Endothelial cell of umbilical vein (primary cell): ENCODE data around the gene GNB5. TPM values are rescaled to one million over a fixed set of nuclear protein-coding genes. Genes with fewer than 3 reads are reported as not detected.

Source experiments
- BruUV-seq: library from RNA; stranded (reverse); fragments of 400-500 nt; replicated peaks from 2 replicates; lab custom pipeline; 2021; lab: Mats Ljungman, UMichigan
- CTCF ChIA-PET: fragments of 300-600, 350-600 bp; sonication (Branson Sonifier 250); formaldehyde crosslinking; loops from one replicate; lab custom pipeline; 2021; ENCODE audit warnings: antibody characterized with exemption, inconsistent platforms; lab: Charles Lee
- POLR2A ChIA-PET: fragments of 300-600, 350-600 bp; sonication (Branson Sonifier 250); formaldehyde crosslinking; loops from one replicate; lab custom pipeline; 2021; ENCODE audit warnings: antibody characterized with exemption, inconsistent platforms; lab: Charles Lee
- DNase-seq: peaks from one replicate; pipeline ENCODE4 v3.0.0-alpha.2; 2011; ENCODE audit warnings: low read depth, low spot score
- FAIRE-seq: peaks from 2 replicates; lab custom pipeline; 2011; peaks lifted over from hg19 to GRCh38; lab: Jason Lieb, UNC
- H2AFZ ChIP-seq: 2 replicates; pipeline ENCODE4 v1.6.0; 2012; ENCODE audit warnings: low read depth, low read length, control low read depth, inconsistent platforms
- H3K27ac ChIP-seq: 2 replicates; pipeline ENCODE4 v1.5.1; 2011; ENCODE audit warnings: low read depth, mild to moderate bottlenecking, control low read depth, low read length, moderate library complexity; ENCODE audit not compliant: insufficient read depth
- H3K27me3 ChIP-seq, 2 experiments: 2 replicates each; pipeline versions ENCODE4 v1.6.0 to v1.6.1; 2011; ENCODE audit warnings: low read length in 2 of 2, mixed read lengths in 1 of 2; ENCODE audit not compliant: control insufficient read depth in 2 of 2, insufficient read depth in 2 of 2
- H3K36me3 ChIP-seq, 2 experiments: 2 replicates in 1 of 2; 3 replicates in 1 of 2; pipeline ENCODE4 v1.5.1; 2011; ENCODE audit warnings: low read length in 2 of 2, mild to moderate bottlenecking in 1 of 2, moderate library complexity in 1 of 2; ENCODE audit not compliant: control insufficient read depth in 2 of 2, insufficient read depth in 2 of 2; ENCODE audit errors: extremely low read depth in 1 of 2
- H3K4me1 ChIP-seq: 3 replicates; pipeline ENCODE4 v1.5.1; 2011; ENCODE audit warnings: mild to moderate bottlenecking, low read length; ENCODE audit not compliant: control insufficient read depth, insufficient read depth; ENCODE audit errors: extremely low read depth
- H3K4me2 ChIP-seq: 2 replicates; pipeline ENCODE4 v1.6.1; 2011; ENCODE audit warnings: low read length, control low read depth, mixed read lengths; ENCODE audit not compliant: insufficient read depth
- H3K4me3 ChIP-seq, 3 experiments: fragments of 200-600 bp in 1 of 3; sonication (generic), shearing (Covaris generic) in 1 of 3; replicated peaks in 1 of 3; 2 replicates each; pipeline ENCODE4 v1.5.1; 2011 to 2016; ENCODE audit warnings: control low read depth in 3 of 3, low read length in 3 of 3, mild to moderate bottlenecking in 2 of 3, inconsistent platforms in 1 of 3, low read depth in 1 of 3, moderate library complexity in 1 of 3; ENCODE audit not compliant: insufficient read depth in 1 of 3
- H3K79me2 ChIP-seq: 2 replicates; pipeline ENCODE4 v1.6.0; 2012; ENCODE audit warnings: low read length, inconsistent platforms; ENCODE audit not compliant: control insufficient read depth, insufficient read depth
- H3K9ac ChIP-seq: replicated peaks from 2 replicates; pipeline ENCODE3; 2011; ENCODE audit warnings: low read length, control low read depth; ENCODE audit not compliant: insufficient read depth; ENCODE audit errors: extremely low read depth
- H3K9me1 ChIP-seq: replicated peaks from 3 replicates; pipeline ENCODE4 v1.6.0; 2011; ENCODE audit warnings: mild to moderate bottlenecking, low read length; ENCODE audit not compliant: control insufficient read depth, insufficient read depth; ENCODE audit errors: extremely low read depth
- H3K9me3 ChIP-seq: replicated peaks from 2 replicates; pipeline ENCODE4 v1.5.1; 2012; ENCODE audit warnings: low read length, inconsistent platforms; ENCODE audit not compliant: control insufficient read depth, insufficient read depth
- H4K20me1 ChIP-seq: replicated peaks from 2 replicates; pipeline ENCODE3; 2011; ENCODE audit warnings: mild to moderate bottlenecking, low read length; ENCODE audit not compliant: control insufficient read depth, insufficient read depth; ENCODE audit errors: extremely low read depth
- EZH2 ChIP-seq: IDR thresholded peaks from 2 replicates; pipeline ENCODE4 v1.6.1; 2012; ENCODE audit warnings: borderline replicate concordance, low read depth, mild to moderate bottlenecking, moderate library complexity, low read length, inconsistent platforms; ENCODE audit not compliant: severe bottlenecking
- FOS ChIP-seq: IDR thresholded peaks from 2 replicates; pipeline ENCODE4 v1.6.1; 2011; ENCODE audit warnings: mild to moderate bottlenecking, low read length, moderate library complexity, borderline replicate concordance; ENCODE audit not compliant: insufficient read depth
- GATA2 ChIP-seq: IDR thresholded peaks from 2 replicates; pipeline ENCODE4 v1.7.0; 2011; ENCODE audit warnings: low read depth, mild to moderate bottlenecking, moderate library complexity, mixed read lengths, low read length; ENCODE audit not compliant: insufficient read length, insufficient read depth
- JUN ChIP-seq: IDR thresholded peaks from 2 replicates; pipeline ENCODE4 v1.6.1; 2011; ENCODE audit warnings: borderline replicate concordance, low read depth; ENCODE audit not compliant: insufficient read length, insufficient read depth
- MYC ChIP-seq: IDR thresholded peaks from one replicate; pipeline ENCODE4 v1.6.1; 2011; ENCODE audit warnings: mild to moderate bottlenecking, low read depth, low read length
- POLR2A ChIP-seq: IDR thresholded peaks from 2 replicates; pipeline ENCODE4 v1.6.1; 2012; ENCODE audit warnings: low read depth, mild to moderate bottlenecking, control low read depth, low read length
- POLR2AphosphoS5 ChIP-seq: IDR thresholded peaks from 2 replicates; pipeline ENCODE4 v1.6.1; 2012; ENCODE audit warnings: low read depth, mild to moderate bottlenecking, control low read depth, low read length, moderate library complexity; ENCODE audit not compliant: insufficient read depth
- dilution Hi-C: fragments of 300-500 bp; cut with MboI; formaldehyde crosslinking; loops from one replicate; pipeline ENCODE4 v1.15.0; 2019; ENCODE audit warnings: low sequenced_read_pairs; ENCODE audit not compliant: extremely low pct_ligation_motif_present
- intact Hi-C: fragments of 100-400 bp; cut with micrococcal nuclease; formaldehyde crosslinking; loops from one replicate; pipeline ENCODE4 v1.10.0; 2022
- polyA plus RNA-seq, 4 experiments: library from polyadenylated mRNA; depleted of rRNA in 3 of 4; stranded (reverse) in 3 of 4; unstranded in 1 of 4; fragments of >200 nt; gene quantifications; 2 replicates each; pipeline versions ENCODE4 v1.2.1 to v1.2.3, GENCODE V29; 2011 to 2012; ENCODE audit warnings: missing spikeins in 1 of 4
- total RNA-seq: library from RNA; stranded (reverse); gene quantifications from 2 replicates; pipeline ENCODE4 v1.2.3, GENCODE V29; 2021
- TF ChIP-seq, protein P1 (sequence below): IDR thresholded peaks from 2 replicates; pipeline ENCODE4 v1.6.1; 2011; ENCODE audit not compliant: insufficient read depth, insufficient read length
- TF ChIP-seq, protein P2 (sequence below), 2 donors: IDR thresholded peaks; 1 replicate in 1 of 2; 2 replicates in 1 of 2; pipeline ENCODE4 v1.5.1; 2011; ENCODE audit warnings: low read length in 2 of 2, mild to moderate bottlenecking in 2 of 2, moderate library complexity in 2 of 2, control low read depth in 1 of 2, inconsistent platforms in 1 of 2, low read depth in 1 of 2; ENCODE audit not compliant: insufficient read depth in 1 of 2; ENCODE audit errors: extremely low read depth in 1 of 2

The GNB5 gene
- total and polyA plus RNA-seq, 2 donors (not counting 3 experiments of a cell fraction or from before 2014, with no cell fraction given), result 15.6 to 16.8 TPM

DNA sequence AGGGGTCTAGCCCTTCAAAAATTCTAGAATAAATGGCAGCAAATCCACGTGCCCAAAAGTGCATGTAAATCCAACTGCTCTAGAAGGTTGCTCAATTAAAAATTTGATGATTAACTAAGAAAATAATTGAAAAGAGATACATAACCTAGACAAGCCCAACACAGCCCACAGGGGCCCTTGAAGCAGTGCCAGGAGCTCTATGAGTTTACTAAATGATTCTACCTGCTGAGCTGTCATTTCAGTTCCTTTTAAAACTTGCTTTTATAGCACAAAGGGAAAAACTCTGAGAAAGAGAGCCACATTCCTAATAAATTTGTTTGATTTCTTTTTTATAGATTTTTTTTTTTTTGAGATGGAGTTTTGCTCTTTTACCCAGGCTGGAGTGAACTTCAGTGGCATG, 38.9 kb upstream of the GNB5 start:
- H3K9me3 ChIP-seq, result no peaks in the 10 kb centered on the region
- H3K9ac ChIP-seq, result no peak overlapping the region
- BruUV-seq, result no TSS peak
- no peaks in the 10 kb centered on the region for H3K79me2 ChIP-seq
- CTCF ChIA-PET, result interaction anchor here (0.7 to 1.4 kb wide), 3 partner anchors 22 to 506 kb away, joined by 3 read pairs; no protein-coding TSS in a partner anchor
- H4K20me1 ChIP-seq, result no peaks in the 10 kb centered on the region
- H3K27me3 ChIP-seq, result no peaks in the 10 kb centered on the region
- no peaks in the 10 kb centered on the region for H3K9me1 ChIP-seq
- H3K27ac ChIP-seq, result no peak overlapping the region
- DNase-seq (no peak), FAIRE-seq (no peak)
- peaks cover 0 to 2% of the 10 kb centered on the region in 2 experiments for H3K36me3 ChIP-seq
- intact Hi-C loops, result no loop called here
- dilution Hi-C loops, result no loop called here
- POLR2A ChIA-PET, result no interaction called here
- no peak overlapping the region for H2AFZ ChIP-seq
- H3K4me2 ChIP-seq, result no peak overlapping the region
- no peaks in the 10 kb centered on the region for H3K4me1 ChIP-seq
- TF ChIP-seq, protein P1, sequence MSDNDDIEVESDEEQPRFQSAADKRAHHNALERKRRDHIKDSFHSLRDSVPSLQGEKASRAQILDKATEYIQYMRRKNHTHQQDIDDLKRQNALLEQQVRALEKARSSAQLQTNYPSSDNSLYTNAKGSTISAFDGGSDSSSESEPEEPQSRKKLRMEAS, result no peak
- TF ChIP-seq JUN, result no peak
- TF ChIP-seq MYC, result no peak
- TF ChIP-seq FOS, result no peak
- TF ChIP-seq EZH2, result no peak
- no peak for TF ChIP-seq GATA2
- no peak for TF ChIP-seq POLR2A
- TF ChIP-seq, protein P2, sequence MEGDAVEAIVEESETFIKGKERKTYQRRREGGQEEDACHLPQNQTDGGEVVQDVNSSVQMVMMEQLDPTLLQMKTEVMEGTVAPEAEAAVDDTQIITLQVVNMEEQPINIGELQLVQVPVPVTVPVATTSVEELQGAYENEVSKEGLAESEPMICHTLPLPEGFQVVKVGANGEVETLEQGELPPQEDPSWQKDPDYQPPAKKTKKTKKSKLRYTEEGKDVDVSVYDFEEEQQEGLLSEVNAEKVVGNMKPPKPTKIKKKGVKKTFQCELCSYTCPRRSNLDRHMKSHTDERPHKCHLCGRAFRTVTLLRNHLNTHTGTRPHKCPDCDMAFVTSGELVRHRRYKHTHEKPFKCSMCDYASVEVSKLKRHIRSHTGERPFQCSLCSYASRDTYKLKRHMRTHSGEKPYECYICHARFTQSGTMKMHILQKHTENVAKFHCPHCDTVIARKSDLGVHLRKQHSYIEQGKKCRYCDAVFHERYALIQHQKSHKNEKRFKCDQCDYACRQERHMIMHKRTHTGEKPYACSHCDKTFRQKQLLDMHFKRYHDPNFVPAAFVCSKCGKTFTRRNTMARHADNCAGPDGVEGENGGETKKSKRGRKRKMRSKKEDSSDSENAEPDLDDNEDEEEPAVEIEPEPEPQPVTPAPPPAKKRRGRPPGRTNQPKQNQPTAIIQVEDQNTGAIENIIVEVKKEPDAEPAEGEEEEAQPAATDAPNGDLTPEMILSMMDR (IDR thresholded peaks at IDR 0.05; ENCODE audit: extremely low read depth in 1 of 2, insufficient read depth in 1 of 2, low read depth in 1 of 2, low read length in 2 of 2), result no peak
- no peak for TF ChIP-seq POLR2AphosphoS5
- no peak overlapping the region for H3K4me3 ChIP-seq
